Mesendoderm (in vitro differentiated cells): Measurements from ENCODE around the gene ETV2.

Source experiments
- DNase-seq: peaks from one replicate; pipeline ENCODE4 v3.0.0; 2013
- H2AK5ac ChIP-seq: 2 replicates; pipeline ENCODE4 v1.6.1; 2013; ENCODE audit warnings: low read length, inconsistent platforms
- H2BK120ac ChIP-seq: 2 replicates; pipeline ENCODE4 v1.6.1; 2013; ENCODE audit warnings: low read depth, mild to moderate bottlenecking, low read length, moderate library complexity, mixed read lengths
- H2BK15ac ChIP-seq: replicated peaks from 2 replicates; pipeline ENCODE4 v1.6.1; 2013; ENCODE audit warnings: low read depth, mild to moderate bottlenecking, moderate library complexity
- H2BK5ac ChIP-seq: 2 replicates; pipeline ENCODE4 v1.6.1; 2013; ENCODE audit warnings: low read length, inconsistent platforms
- H3K18ac ChIP-seq: 2 replicates; pipeline ENCODE4 v1.6.1; 2013; ENCODE audit warnings: mild to moderate bottlenecking, low read length, mixed read lengths
- H3K23ac ChIP-seq: one replicate; pipeline ENCODE4 v1.6.1; 2013; ENCODE audit warnings: low read length
- H3K27ac ChIP-seq: 2 replicates; pipeline ENCODE4 v1.5.1; 2013; ENCODE audit warnings: low read depth, mild to moderate bottlenecking, inconsistent platforms, low read length, moderate library complexity
- H3K27me3 ChIP-seq: 2 replicates; pipeline ENCODE4 v1.6.1; 2013; ENCODE audit warnings: low read length, control low read depth, mild to moderate bottlenecking, inconsistent platforms; ENCODE audit not compliant: insufficient read depth, poor library complexity
- H3K36me3 ChIP-seq: 2 replicates; pipeline ENCODE4 v1.6.1; 2013; ENCODE audit warnings: low read length, inconsistent platforms; ENCODE audit not compliant: control insufficient read depth, insufficient read depth
- H3K4ac ChIP-seq: one replicate; pipeline ENCODE4 v1.6.1; 2013; ENCODE audit warnings: low read depth, mild to moderate bottlenecking, low read length, moderate library complexity
- H3K4me1 ChIP-seq: 2 replicates; pipeline ENCODE4 v1.6.1; 2013; ENCODE audit warnings: low read depth, low read length, inconsistent platforms; ENCODE audit not compliant: control insufficient read depth
- H3K4me2 ChIP-seq: 2 replicates; pipeline ENCODE4 v1.6.1; 2013; ENCODE audit warnings: low read length
- H3K4me3 ChIP-seq: 2 replicates; pipeline ENCODE4 v1.5.1; 2013; ENCODE audit warnings: mild to moderate bottlenecking, low read length
- H3K56ac ChIP-seq: one replicate; pipeline ENCODE4 v1.6.1; 2013; ENCODE audit warnings: low read length
- H3K79me1 ChIP-seq: 2 replicates; pipeline ENCODE4 v1.6.1; 2013; ENCODE audit warnings: low read length, inconsistent platforms
- H3K79me2 ChIP-seq: 2 replicates; pipeline ENCODE4 v1.6.1; 2013; ENCODE audit warnings: mild to moderate bottlenecking, low read length; ENCODE audit not compliant: control insufficient read depth, insufficient read depth
- H3K9ac ChIP-seq: 2 replicates; pipeline ENCODE4 v1.6.1; 2013; ENCODE audit warnings: low read length, inconsistent platforms
- H4K5ac ChIP-seq: one replicate; pipeline ENCODE4 v1.6.1; 2013; ENCODE audit warnings: low read length
- H4K8ac ChIP-seq: one replicate; pipeline ENCODE4 v1.6.1; 2013; ENCODE audit warnings: low read depth, mild to moderate bottlenecking, control low read depth, low read length, moderate library complexity
- WGBS: extraction: QIAGEN DNeasy Blood & Tissue Kit; methylation state at CpG from one replicate; pipeline ENCODE4 v1.1.7; 2013; ENCODE audit warnings: low lambda C conversion rate, missing lambda C conversion rate; ENCODE audit not compliant: insufficient coverage; ENCODE audit errors: extremely low coverage; 5-methylcytosine and 5-hydroxymethylcytosine counted together

Gene ETV2

DNA sequence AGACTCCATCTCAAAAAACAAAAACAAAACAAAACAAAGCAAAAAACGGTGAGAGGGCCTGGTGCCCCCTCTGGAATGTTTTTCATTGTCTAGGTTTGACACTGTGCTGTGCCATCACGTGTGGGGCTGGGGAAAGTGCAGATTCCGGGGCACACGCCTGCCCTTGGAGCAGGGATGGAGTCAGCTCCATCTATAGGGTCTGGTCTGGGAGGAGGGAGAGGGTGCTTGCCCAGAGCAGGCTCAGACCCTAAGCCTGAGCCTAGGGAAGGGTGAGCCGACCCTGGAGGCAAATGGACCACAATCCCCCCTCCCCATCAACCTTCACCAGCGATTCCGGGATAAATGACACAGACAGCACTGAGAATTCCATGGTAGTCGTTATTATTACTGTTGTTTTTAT is 51.9 kb downstream of the ETV2 start:
- H3K27ac ChIP-seq: no peak overlapping the region
- no peak overlapping the region for H3K18ac ChIP-seq
- no peak overlapping the region for H2AK5ac ChIP-seq
- H3K4me1 ChIP-seq: no peaks in the 10 kb centered on the region
- no peak overlapping the region for H2BK15ac ChIP-seq
- no peaks in the 10 kb centered on the region for H3K27me3 ChIP-seq
- H4K5ac ChIP-seq: no peak overlapping the region
- H3K36me3 ChIP-seq: no peaks in the 10 kb centered on the region
- H3K79me1 ChIP-seq: no peaks in the 10 kb centered on the region
- no peak overlapping the region for H3K4me3 ChIP-seq
- no peaks in the 10 kb centered on the region for H3K79me2 ChIP-seq
- H4K8ac ChIP-seq: no peak overlapping the region
- no peak for DNase-seq
- no peak overlapping the region for H2BK120ac ChIP-seq
- H3K23ac ChIP-seq: no peak overlapping the region
- no peak overlapping the region for H3K4ac ChIP-seq
- H2BK5ac ChIP-seq: no peak overlapping the region
- no CpG with 5 or more reads among the region's 8 CpGs for WGBS
- no peak overlapping the region for H3K4me2 ChIP-seq
- no peak overlapping the region for H3K56ac ChIP-seq
- no peak overlapping the region for H3K9ac ChIP-seq

DNA sequence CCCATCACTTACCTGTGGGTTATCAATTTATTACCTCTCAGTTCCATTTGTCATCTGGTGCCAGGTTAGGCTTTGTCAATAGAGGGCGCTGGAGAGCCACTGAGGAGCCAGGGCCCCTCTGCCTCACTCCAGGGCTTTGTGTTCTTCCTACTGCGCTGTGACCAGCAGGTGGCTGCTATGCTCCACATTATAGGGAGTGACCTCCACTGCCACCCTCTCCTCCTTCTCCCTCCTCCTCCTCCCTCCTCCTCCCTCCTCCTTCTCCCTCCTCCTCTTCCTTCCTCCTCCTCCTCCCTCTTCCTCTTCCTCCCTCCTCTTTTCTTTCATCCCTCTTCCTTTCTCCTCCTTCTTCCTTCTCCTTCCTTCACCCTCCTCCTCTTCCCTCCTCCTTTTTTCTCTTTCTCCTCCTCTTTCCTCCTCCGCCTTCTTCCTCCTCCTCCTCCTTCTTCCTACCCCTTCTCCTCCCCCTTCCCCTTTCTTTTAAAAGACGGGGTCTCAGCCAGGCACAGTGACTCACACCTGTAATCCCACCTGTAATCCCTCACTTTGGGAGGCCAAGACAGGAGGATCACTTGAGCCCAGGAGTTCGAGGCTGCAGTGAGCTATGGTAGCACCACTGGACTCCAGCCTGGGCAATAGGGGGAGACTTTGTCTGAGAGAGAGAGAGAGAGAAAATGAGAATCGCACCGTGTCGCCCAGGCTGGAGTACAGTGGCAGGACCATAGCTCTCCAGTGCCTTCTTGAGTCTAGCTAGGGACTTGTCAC is 52.5 kb downstream of the ETV2 start:
- Histone ChIP-seq H3K23ac (no peak overlapping the region), H2AK5ac (no peak overlapping the region), H4K8ac (no peak overlapping the region), H3K9ac (no peak overlapping the region), H4K5ac (no peak overlapping the region), H3K4me3 (no peak overlapping the region), H3K4me2 (no peak overlapping the region), H2BK120ac (no peak overlapping the region), H2BK15ac (no peak overlapping the region), H3K27ac (no peak overlapping the region), H3K79me2 (no peaks in the 10 kb centered on the region), H3K56ac (no peak overlapping the region), H3K18ac (no peak overlapping the region), H3K79me1 (no peaks in the 10 kb centered on the region), H3K36me3 (no peaks in the 10 kb centered on the region), H3K27me3 (no peaks in the 10 kb centered on the region), H3K4ac (no peak overlapping the region), H3K4me1 (no peaks in the 10 kb centered on the region), H2BK5ac (no peak overlapping the region)
- peak; percentile 91 for DNase-seq
- WGBS: 100% methylated on average over 1 of the region's 8 CpGs
